Amniotic epithelial cell (primary cell): ENCODE data around the gene NPFF.

Source experiments
- DNase-seq: peaks from one replicate; pipeline ENCODE4 v3.0.0-alpha.2; 2010; ENCODE audit warnings: low read depth

The NPFF gene

DNA sequence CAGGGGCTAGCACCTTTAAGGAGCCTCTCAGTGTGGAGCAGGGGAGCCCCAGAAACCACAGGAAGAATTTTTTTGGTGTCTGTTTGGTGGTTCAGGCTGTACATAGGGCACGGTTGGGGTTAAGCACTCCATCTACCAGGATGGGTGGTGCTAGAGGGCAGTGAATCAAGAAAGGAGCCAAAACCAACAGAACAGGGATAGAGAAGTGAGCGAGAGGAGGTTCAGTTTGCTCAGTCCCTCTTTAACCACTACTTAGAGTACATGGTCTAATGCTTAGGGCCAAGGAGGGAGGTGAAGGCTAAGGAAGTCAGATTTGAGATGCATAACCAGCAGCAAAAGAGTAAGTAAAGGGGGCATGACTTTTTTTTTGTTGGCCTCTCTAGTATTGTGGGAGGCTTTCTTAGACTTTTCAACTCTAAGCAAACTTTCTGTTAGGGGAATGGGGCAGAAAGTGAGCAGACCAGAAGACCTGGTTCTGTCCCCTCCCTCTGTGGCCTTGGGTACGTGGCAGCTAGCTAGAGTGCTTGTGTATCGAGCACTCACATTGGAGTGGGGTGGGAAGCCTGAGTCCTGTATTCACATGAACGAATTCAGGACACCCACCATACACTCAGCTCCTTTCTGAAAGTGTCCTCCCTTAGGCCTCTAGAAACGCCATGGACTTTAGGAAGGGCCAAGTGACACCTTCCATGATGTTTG is 6.6 kb upstream of the NPFF start:
- no peak for DNase-seq

DNA sequence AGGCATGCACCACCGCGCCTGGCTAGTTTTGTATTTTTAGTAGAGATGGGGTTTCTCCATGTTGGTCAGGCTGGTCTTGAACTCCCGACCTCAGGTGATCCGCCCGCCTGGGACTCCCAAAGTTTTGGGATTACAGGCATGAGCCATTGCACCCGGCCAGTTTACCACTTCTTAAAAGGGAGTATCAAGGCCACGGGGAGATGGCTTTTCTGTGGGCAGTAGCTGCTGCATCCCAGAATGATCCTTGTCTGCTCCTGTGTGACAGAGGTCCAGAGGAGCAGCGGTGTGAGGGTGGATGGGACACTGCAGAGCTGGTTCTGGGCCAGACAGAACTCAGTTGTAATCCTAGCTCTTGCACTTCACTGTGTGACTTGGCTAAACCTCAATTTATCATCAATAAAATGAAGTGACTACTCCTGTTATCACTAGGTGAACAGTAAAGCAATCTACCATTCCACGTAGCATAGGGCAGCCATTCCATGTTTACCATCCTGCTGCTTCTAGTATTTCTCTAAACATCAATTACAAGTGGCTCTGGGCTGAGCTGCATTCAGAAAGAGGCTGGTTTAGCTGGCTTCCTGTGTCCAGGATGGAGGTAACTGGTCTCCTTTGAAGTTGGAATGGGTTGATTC is 3.0 kb upstream of the NPFF start:
- DNase-seq, result no peak

DNA sequence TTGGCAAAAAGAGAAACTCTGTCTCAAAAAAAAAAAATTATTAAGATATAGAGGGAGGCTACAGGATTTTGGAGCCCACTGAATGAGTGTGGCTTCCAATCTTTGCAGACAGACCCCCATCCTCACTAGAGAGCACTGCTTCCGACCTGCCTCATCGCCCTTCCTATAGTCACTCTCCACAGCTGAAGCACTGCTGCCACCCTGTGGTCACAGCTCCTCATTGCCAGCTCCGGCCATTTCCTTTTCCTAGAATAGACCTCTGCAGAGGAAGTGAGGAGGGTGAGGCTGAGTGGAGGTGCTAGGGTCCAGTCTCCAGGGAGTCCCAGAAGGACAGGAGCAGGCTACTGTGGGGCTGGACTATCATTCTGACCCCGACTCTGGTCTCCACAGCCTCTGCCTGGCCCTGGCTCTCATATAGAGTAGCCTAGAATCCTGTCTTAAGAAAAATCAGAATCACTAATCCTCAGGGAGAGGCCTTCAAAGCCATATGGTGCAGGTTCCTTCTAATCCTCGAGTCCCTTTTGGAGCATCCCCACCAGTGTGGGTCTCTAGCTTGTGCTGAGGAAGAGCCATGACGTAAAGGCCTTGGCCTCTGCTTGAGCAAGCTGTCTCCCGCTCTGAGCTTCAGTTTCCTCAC is 1.4 kb upstream of the NPFF start:
- peak; percentile 58 for DNase-seq

GRCh38 chr12:53507603-53507885 is 260 bp upstream of the NPFF start:
- no peak for DNase-seq

DNA sequence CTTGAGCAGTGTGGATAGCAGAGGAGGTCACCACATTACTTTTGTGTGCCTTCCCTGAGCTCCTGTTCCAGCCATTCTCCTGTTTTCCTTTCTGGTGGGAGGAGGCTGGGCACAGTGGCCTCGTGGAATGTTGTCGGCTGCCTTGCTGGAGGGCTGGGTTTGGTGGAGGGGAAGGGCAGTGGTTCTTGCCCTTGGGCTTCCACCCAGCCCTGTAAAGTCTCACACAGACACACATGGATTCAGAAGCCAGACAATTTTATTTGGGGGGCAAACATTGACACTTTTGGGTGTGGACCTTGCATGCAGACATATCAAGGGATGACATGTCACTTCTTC is 866 bp downstream of the NPFF start:
- DNase-seq, result no peak

DNA sequence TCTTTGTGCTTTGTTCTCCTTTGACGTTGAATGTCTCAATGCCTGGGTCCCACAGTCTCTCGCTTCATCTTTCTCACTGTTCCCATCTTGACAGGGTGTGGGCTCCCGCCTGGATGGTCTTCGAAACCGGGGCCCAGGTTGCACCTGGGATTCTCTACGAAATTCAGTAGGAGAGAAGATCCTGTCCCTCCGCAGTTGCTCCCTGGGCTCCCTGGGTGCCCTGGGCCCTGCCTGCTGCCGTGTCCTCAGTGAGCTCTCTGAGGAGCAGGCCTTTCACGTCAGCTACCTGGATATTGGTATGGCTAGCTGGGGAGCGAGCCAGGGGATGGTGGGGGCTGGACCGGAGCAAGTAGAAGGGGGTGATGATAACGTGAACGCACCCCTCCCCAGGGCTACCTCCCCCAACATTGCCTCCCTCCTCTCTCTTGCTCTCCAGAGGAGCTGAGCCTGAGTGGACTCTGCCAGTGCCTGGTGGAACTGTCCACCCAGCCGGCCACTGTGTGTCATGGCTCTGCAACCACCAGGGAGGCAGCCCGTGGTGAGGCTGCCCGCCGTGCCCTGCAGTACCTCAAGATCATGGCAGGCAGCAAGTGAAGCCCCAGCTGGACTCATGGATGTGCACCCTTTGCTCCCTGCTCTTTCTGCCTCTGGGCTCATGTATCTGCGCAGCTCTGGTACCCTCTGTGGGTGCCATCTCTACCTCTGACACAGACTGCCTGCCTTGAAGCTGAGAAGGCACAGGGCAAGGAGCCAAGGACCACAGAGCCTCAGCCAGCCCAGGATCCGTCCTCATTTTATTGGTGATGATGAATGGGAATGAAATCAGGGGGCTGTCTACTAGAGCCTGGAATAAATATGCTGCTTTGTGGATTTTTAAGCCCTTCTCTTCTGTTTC is 1.5 kb downstream of the NPFF start:
- DNase-seq, result no peak

- peak; percentile 48 for DNase-seq
Observed at GRCh38 chr12:53505086-53505485, 2.2 kb downstream of the NPFF start.

GRCh38 chr12:53504004-53504920 is 3.0 kb downstream of the NPFF start:
- no peak for DNase-seq

DNA sequence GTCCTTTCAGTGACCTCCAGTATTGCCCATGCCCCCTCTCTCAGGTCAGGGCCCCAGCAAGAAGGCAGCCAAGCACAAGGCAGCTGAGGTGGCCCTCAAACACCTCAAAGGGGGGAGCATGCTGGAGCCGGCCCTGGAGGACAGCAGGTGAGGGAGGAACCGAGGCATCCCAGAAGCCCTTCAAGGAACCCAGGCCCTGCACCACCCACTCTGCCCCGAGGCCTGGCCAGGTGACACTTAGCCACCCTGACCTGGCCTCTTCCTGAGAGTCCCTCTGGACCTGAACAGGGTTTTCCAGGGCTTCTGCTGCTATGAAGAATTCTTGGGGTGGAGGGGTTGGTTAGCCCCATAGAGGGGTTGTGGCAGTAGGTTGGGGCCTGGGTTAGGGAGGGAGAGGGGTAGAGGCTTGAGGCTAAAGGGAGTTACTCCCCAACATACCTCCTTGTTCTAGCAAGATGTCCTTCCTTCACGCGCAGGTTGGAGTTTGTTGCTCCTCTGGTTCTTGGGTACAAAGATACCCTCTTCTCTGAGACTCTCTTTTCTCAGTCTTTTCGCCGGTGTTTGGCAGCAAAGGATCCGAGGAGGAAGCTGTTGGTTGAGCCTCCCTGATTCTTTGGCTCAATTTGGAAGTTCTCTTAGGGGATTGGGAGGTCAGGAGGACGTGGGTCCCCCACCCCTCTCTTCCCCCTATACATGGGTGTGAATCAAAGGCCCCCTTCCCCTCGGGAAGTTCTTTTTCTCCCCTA is 4.1 kb downstream of the NPFF start:
- no peak for DNase-seq

DNA sequence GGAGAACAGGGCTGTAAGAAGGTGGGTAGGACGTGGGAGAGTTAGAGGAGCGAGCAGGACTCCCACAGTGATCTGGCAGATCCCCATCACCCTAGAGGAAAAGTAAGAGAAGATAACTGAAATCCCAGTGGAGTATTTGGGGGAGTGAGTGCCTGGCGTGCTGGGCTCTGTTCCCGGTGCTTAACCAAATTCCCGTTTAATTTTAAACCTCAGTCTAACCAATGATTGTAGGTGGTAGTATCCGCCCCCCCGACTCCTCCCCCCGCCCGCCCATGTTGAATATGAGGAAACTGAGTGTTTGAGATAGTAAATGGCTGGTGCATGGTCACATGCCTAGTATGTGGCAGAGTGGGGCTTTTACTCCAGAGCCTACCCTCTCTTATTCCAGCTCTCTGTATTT is 5.0 kb downstream of the NPFF start:
- peak; percentile 60 for DNase-seq

DNA sequence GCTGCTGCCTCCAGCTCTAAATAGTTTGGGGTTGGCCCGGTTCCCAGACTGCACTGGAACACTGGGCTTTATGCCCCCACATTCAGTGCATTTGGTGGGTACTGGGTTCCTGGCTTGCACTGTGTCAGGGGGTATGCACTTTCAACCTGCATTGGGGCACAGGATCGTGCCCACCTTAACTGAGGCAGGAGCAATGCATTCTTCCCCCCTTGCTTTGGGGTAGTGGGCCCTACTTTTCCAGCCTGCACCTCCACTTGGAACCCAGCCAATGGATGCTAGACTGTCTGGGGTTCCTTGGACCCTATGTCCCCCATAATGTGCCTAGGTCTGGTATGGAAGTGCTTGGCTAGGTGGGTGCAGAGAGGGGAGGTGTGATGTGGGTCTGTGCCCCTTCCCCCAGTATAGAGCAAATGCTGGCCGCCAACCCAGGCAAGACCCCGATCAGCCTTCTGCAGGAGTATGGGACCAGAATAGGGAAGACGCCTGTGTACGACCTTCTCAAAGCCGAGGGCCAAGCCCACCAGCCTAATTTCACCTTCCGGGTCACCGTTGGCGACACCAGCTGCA is 5.6 kb downstream of the NPFF start:
- DNase-seq, result no peak

- DNase-seq, result peak; percentile 100
Observed at GRCh38 chr12:53500776-53501614, 6.3 kb downstream of the NPFF start, which contains the start of gene TARBP2. TARBP2 (plus strand) TSS chr12:53501283; CDS start chr12:53501409, 126 bp downstream.

DNA sequence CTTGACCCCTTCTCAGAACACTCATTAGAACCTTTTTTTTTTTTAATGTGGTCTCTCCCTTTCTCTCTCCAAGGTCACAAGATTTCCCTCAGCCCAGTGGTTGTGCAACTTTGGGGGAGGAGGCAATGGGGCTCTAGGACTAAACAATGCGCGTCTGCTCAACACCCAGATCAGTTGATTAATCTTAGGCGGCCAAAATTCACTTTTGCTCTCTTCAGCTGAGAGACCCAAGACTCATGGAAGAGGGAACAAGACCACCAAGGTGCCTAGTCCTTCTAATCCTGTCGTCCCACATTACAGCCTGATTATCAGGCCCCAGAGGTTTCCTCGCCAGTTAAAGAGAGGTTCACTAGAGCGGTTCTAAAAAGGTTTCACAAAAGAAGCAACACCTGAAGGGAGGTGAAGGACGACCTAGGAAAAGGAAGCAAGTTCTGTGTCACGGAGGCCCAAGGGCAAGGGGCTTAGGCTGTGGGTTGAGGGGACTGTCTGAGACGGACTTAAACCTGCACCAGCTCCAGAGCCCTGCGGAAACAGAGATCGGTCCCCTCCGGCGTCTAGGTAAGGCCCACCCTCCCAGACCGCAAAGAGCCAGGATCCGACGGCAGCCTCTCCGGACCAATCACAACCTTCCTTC is 7.0 kb downstream of the NPFF start:
- peak; percentile 95 for DNase-seq

- peak; percentile 63 for DNase-seq
Observed at GRCh38 chr12:53499266-53500141, 7.8 kb downstream of the NPFF start, which contains the start of gene MAP3K12. MAP3K12 (minus strand) TSS chr12:53499458; CDS start chr12:53487391, 12,067 bp downstream.

DNA sequence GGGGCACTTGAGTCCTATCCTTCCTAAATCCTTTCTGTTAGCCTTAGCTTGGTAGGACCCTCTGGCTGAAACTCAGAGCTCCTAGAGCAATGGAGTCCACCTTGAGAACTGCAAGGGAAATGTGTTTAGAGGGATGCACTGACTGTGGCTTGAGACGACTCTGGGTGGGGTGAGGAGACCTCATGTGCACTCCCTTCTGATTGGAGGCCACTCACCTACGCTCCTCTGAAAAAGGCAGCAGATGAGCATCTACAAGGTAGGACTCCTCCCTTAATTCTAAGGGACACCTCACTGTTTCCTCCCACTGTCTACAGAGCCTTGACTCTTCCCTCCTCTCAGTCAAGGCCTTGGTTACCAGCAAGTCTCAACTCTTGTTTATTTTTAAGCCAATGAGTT is 9.1 kb downstream of the NPFF start:
- no peak for DNase-seq

DNA sequence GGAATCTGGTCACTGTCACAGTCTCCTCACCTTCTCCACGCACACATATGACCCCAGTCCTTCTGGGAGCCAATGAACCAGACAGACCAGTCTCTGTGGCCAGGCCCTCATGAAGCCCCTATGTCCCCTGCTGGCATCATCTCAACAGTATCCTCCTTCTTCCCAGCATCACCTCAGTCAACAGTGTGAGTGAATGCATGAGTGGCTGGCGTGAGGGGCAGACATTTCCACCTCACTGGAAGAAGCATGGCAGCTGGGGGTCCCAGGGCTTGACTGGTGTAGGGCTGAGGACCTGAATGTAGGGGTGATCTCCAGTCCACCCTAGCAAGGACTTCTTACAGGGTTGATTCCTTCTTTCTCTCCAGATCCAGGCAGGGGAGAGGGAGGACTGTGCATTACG is 9.8 kb downstream of the NPFF start:
- no peak for DNase-seq

DNA sequence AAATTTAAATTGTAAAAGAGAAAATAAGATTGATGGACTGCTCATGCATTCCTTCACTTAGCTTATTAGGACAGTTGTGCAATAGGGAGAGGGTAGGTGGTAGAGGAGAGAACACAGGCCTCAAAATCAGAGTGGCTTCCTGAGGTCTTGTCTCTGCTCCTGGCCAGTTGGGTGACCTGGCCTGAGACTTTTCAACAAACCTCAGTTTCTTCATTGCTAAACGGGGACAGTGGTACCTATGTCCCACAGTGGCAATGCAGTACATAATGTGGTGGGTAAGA is 10.6 kb downstream of the NPFF start:
- peak; percentile 63 for DNase-seq
